Erythroblast (primary cell): ENCODE data around the gene RBM38.

ENCODE experiments used
- GATA1 ChIP-seq: IDR thresholded peaks from 2 replicates; pipeline ENCODE4 v1.6.1; 2011; ENCODE audit warnings: low read depth, mild to moderate bottlenecking, control low read depth, low read length, moderate library complexity
- POLR2A ChIP-seq: IDR thresholded peaks from 2 replicates; pipeline ENCODE4 v1.6.1; 2011; ENCODE audit warnings: mild to moderate bottlenecking, low read length

- no peak for TF ChIP-seq POLR2A
- TF ChIP-seq GATA1, result no peak
Observed at GRCh38 chr20:57374343-57374930, 16.8 kb upstream of the RBM38 start.
